Regular cardiac myocyte (primary cell): Measurements from ENCODE around the gene VSIG2. TPM values are rescaled to one million over a fixed set of nuclear protein-coding genes. Genes with fewer than 3 reads are reported as not detected.

Experiments
- total RNA-seq: library from RNA; depleted of rRNA; stranded (reverse); fragments of >200 nt; gene quantifications from 2 replicates; pipeline ENCODE4 v1.2.3, GENCODE V29; 2014

VSIG2 gene
- total RNA-seq: not detected in 2 replicates

GRCh38 chr11:124751741-124752470 is at the start of gene VSIG2:
Gene VSIG2 (minus strand): TSS chr11:124752255. CDS start chr11:124752137, 118 bp downstream.

GRCh38 chr11:124800226-124800929 is 48.3 kb upstream of the VSIG2 start, which contains the start of gene MSANTD2:
Gene MSANTD2 (minus strand): TSS chr11:124800406. CDS start chr11:124800380, 26 bp downstream.

GRCh38 chr11:124762105-124762623 is 10.1 kb upstream of the VSIG2 start, which contains the start of gene ESAM:
Gene ESAM (minus strand): TSS chr11:124762290. CDS start chr11:124762154, 136 bp downstream.

DNA sequence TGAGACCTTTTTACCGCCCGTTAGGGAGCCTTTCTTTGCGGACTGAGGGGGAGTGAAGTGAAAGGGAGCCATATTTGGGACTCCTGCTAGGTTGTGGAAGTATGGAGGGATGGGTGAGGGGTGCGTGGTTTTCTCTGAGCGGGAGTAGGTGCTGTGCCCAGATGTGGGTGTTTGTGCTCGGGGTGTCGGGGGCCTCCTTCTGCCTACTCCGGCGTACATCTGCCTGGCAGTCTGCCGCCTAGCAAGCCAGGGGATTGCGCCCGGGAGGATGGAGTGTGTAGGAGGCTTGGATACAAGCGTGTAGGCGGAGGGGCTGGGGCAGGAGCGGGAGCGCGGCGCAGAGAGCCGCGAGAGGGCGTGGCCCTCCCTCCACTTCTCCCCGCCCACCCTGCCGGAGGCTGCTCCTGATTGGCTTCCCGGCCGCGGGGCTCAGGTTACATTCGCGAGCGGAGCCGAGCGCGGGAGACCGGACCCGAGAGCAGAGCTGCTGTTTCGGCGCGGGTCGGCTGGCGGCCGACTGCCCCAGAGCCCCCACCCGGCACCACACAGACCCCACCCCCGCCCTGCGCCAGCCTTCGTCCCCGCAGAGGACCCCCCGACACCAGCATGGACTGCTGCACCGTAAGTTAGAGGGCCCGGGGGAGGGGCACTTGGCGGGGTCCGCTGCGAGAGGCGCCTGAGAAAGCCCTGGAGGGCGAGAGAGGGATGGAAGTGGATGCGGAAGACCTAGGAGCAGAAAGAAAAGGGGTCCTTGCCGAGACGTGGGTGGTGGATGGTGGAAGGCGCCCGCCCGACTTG is 12.4 kb downstream of the VSIG2 start, which contains the start of gene NRGN:
TSS of gene NRGN (plus strand) at position 464 of the 798 bp plus-strand sequence. CDS start at position 607, 143 bp downstream.

Other genes starting within 250 kb of the VSIG2 start
- not detected in 2 replicates for gene OR8B12, start 208.6 kb downstream of the VSIG2 start, total RNA-seq
- not detected in 2 replicates for gene OR8A1, start 182.3 kb downstream of the VSIG2 start, total RNA-seq
- gene PANX3, start 140.8 kb downstream of the VSIG2 start, total RNA-seq: not detected in 2 replicates
- 23.6 and 28.2 TPM in 2 replicates for gene TBRG1, start 129.4 kb downstream of the VSIG2 start, total RNA-seq
- 7.1 and 18.6 TPM in 2 replicates for gene SIAE, start 78.5 kb downstream of the VSIG2 start, total RNA-seq
- 8.2 and 13.0 TPM in 2 replicates for gene SPA17, start 78.4 kb downstream of the VSIG2 start, total RNA-seq
- gene NRGN, start 12.3 kb downstream of the VSIG2 start, total RNA-seq: 0.28 and 0.77 TPM in 2 replicates
- gene ESAM, start 10.0 kb upstream of the VSIG2 start, total RNA-seq: 2.5 and 7.1 TPM in 2 replicates
- gene MSANTD2, start 48.2 kb upstream of the VSIG2 start, total RNA-seq: 8.5 and 8.8 TPM in 2 replicates
- gene ROBO3, start 113.2 kb upstream of the VSIG2 start, total RNA-seq: 6.1 and 6.2 TPM in 2 replicates
- 1.1 and 6.9 TPM in 2 replicates for gene ROBO4, start 145.6 kb upstream of the VSIG2 start, total RNA-seq
- gene HEPN1, start 167.0 kb upstream of the VSIG2 start, total RNA-seq: not detected in 2 replicates
- gene HEPACAM, start 183.8 kb upstream of the VSIG2 start, total RNA-seq: not detected in 2 replicates
- 0.85 and 3.6 TPM in 2 replicates for gene CCDC15, start 201.9 kb upstream of the VSIG2 start, total RNA-seq